ENCODE results near the gene TMEM138. TPM values are rescaled to one million over a fixed set of nuclear protein-coding genes. Genes with fewer than 3 reads are reported as not detected.

TMEM138 gene
- polyA plus RNA-seq, 3 donors = 34.5 to 64.0 (median 50.7) TPM

DNA sequence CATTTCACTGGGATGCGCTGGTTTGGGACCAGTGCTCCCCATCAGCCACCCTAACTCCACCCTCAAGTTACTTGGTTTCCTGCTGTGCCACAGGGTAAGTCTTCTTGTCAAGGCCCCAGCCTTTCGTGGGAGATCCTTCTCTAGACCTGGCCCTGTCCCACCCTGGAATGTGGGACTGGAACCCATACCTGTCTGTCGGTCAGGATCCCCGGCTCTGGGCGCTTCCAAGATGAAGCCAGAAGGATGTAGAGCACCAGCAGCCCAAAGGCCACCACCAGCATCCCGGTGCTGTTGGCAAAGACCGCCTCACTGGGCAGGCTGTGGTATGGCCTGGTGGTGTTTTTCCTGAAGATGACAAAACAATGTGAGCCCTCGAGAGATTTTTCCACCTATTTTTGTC, 11.4 kb upstream of the TMEM138 start:
- H3K79me2 ChIP-seq (ENCODE audit: insufficient read depth, low read length) = no peaks in the 10 kb centered on the region
- TF ChIP-seq, protein P1, sequence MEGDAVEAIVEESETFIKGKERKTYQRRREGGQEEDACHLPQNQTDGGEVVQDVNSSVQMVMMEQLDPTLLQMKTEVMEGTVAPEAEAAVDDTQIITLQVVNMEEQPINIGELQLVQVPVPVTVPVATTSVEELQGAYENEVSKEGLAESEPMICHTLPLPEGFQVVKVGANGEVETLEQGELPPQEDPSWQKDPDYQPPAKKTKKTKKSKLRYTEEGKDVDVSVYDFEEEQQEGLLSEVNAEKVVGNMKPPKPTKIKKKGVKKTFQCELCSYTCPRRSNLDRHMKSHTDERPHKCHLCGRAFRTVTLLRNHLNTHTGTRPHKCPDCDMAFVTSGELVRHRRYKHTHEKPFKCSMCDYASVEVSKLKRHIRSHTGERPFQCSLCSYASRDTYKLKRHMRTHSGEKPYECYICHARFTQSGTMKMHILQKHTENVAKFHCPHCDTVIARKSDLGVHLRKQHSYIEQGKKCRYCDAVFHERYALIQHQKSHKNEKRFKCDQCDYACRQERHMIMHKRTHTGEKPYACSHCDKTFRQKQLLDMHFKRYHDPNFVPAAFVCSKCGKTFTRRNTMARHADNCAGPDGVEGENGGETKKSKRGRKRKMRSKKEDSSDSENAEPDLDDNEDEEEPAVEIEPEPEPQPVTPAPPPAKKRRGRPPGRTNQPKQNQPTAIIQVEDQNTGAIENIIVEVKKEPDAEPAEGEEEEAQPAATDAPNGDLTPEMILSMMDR (IDR thresholded peaks at IDR 0.05) = no peak
- H3K27me3 Mint-ChIP-seq (ENCODE audit: low read depth in 3 of 3) = peaks cover 0 to 3% (median 0%) of the 10 kb centered on the region in 3 donors
- H3K4me2 ChIP-seq (replicated peaks; ENCODE audit: extremely low read depth, low read length, poor library complexity, severe bottlenecking) = no peak overlapping the region
- peaks cover 41% of the 10 kb centered on the region for H3K4me1 Mint-ChIP-seq
- no peaks in the 10 kb centered on the region for H4K20me1 ChIP-seq (ENCODE audit: insufficient read depth, low read length)
- H3K27ac ChIP-seq (ENCODE audit: low read depth in 1 of 2, low read length in 2 of 2) = no peak overlapping the region
- no peaks in the 10 kb centered on the region for H3K9me3 ChIP-seq (replicated peaks in 1 of 2; ENCODE audit: control insufficient read depth in 1 of 2, insufficient read depth in 1 of 2, low read length in 2 of 2)
- peak overlapping the region in 1 of 7 donors; percentile 41 for H3K27ac Mint-ChIP-seq
- H3K4me3 Mint-ChIP-seq = no peak overlapping the region
- H3K36me3 Mint-ChIP-seq = peaks cover 76 to 92% of the 10 kb centered on the region in 2 donors
- H3K9me3 Mint-ChIP-seq = no peaks in the 10 kb centered on the region
- no peak for DNase-seq
- peaks cover 54 to 61% of the 10 kb centered on the region in 2 donors for H3K36me3 ChIP-seq (replicated peaks in 1 of 2; ENCODE audit: control insufficient read depth in 1 of 2, insufficient read depth in 2 of 2, low read length in 2 of 2)
- intact Hi-C loops (cut with micrococcal nuclease) = no loop called here
- H3K4me3 ChIP-seq (replicated peaks in 1 of 3; ENCODE audit: low read depth in 2 of 3, low read length in 3 of 3) = no peak overlapping the region
- H3K27me3 ChIP-seq (ENCODE audit: control insufficient read depth in 2 of 2, insufficient read depth in 2 of 2, low read length in 2 of 2) = no peaks in the 10 kb centered on the region
- no peak overlapping the region for H2AFZ ChIP-seq (ENCODE audit: insufficient read depth, low read depth, low read length, poor library complexity, severe bottlenecking)
- H3K9ac ChIP-seq (ENCODE audit: insufficient read depth, low read length, poor library complexity, severe bottlenecking) = no peak overlapping the region
- H3K4me1 ChIP-seq (ENCODE audit: control insufficient read depth in 1 of 2, insufficient read depth in 2 of 2, low read length in 2 of 2) = peaks cover 23 to 29% of the 10 kb centered on the region in 2 donors
- WGBS (ENCODE audit: insufficient coverage) = 100% methylated on average over 5 of the region's 8 CpGs

DNA sequence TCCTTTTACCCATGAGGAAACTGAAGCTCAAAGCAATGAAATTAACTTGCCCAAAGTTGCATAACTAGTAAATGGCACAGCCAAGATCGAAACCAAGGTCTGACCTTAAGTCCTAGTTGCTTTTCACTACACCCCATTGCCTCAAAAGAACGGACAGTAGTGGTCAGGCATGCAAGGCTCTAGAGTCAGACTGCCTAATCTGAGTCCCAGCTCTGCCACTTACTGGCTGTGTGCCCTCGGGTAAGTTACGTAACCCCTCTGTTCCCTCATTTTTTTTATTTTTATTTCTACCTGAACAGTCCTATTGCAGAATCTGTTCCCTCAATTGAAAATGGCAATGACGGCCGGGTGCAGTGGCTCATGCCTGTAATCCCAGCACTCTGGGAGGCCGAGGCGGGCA, 10.1 kb upstream of the TMEM138 start:
- no peak for DNase-seq
- 82% methylated on average over 8 of the region's 8 CpGs for WGBS (ENCODE audit: insufficient coverage)
- intact Hi-C loops (cut with micrococcal nuclease) = no loop called here
- H4K20me1 ChIP-seq (ENCODE audit: insufficient read depth, low read length) = no peaks in the 10 kb centered on the region
- peaks cover 39% of the 10 kb centered on the region for H3K4me1 Mint-ChIP-seq
- H2AFZ ChIP-seq (ENCODE audit: insufficient read depth, low read depth, low read length, poor library complexity, severe bottlenecking) = no peak overlapping the region
- no peak overlapping the region for H3K27ac ChIP-seq (ENCODE audit: low read depth in 1 of 2, low read length in 2 of 2)
- peaks cover 71 to 87% of the 10 kb centered on the region in 2 donors for H3K36me3 Mint-ChIP-seq
- H3K9me3 ChIP-seq (replicated peaks in 1 of 2; ENCODE audit: control insufficient read depth in 1 of 2, insufficient read depth in 1 of 2, low read length in 2 of 2) = no peaks in the 10 kb centered on the region
- peaks cover 0 to 3% (median 0%) of the 10 kb centered on the region in 3 donors for H3K27me3 Mint-ChIP-seq (ENCODE audit: low read depth in 3 of 3)
- no peak overlapping the region for H3K9ac ChIP-seq (ENCODE audit: insufficient read depth, low read length, poor library complexity, severe bottlenecking)
- peak overlapping the region in 3 of 7 donors; percentile 8 to 26 (median 20) for H3K27ac Mint-ChIP-seq
- no peak overlapping the region for H3K4me3 Mint-ChIP-seq
- H3K9me3 Mint-ChIP-seq = no peaks in the 10 kb centered on the region
- no peak overlapping the region for H3K4me2 ChIP-seq (replicated peaks; ENCODE audit: extremely low read depth, low read length, poor library complexity, severe bottlenecking)
- TF ChIP-seq, protein P1 (IDR thresholded peaks at IDR 0.05) = no peak
- peaks cover 54 to 61% of the 10 kb centered on the region in 2 donors for H3K36me3 ChIP-seq (replicated peaks in 1 of 2; ENCODE audit: control insufficient read depth in 1 of 2, insufficient read depth in 2 of 2, low read length in 2 of 2)
- no peak overlapping the region for H3K4me3 ChIP-seq (replicated peaks in 1 of 3; ENCODE audit: low read depth in 2 of 3, low read length in 3 of 3)
- peaks cover 31 to 34% of the 10 kb centered on the region in 2 donors for H3K4me1 ChIP-seq (ENCODE audit: control insufficient read depth in 1 of 2, insufficient read depth in 2 of 2, low read length in 2 of 2)
- H3K27me3 ChIP-seq (ENCODE audit: control insufficient read depth in 2 of 2, insufficient read depth in 2 of 2, low read length in 2 of 2) = no peaks in the 10 kb centered on the region
- H3K79me2 ChIP-seq (ENCODE audit: insufficient read depth, low read length) = no peaks in the 10 kb centered on the region
